Spleen (tissue), 7 donors: Measurements from ENCODE around the gene TENM3.

Experiments
- POLR2A ChIP-seq, 3 donors: fragments of 450-650 bp; IDR thresholded peaks; one replicate each; pipeline ENCODE4 v1.5.1; 2017; ENCODE audit warnings: antibody characterized with exemption in 3 of 3, mild to moderate bottlenecking in 1 of 3
- POLR2AphosphoS5 ChIP-seq, 3 donors: sonication (generic); formaldehyde crosslinking; IDR thresholded peaks; one replicate each; pipeline ENCODE4 v1.5.1; 2017; ENCODE audit warnings: antibody characterized with exemption in 3 of 3
- TF ChIP-seq, protein P1 (sequence below), 11 experiments: fragments of 200-600 bp in 7 of 11; fragments of 450-650 bp in 4 of 11; sonication (generic) in 4 of 11; IDR thresholded peaks in 8 of 11; conservative IDR thresholded peaks in 3 of 11; 1 replicate in 7 of 11; 2 replicates in 4 of 11; pipeline versions ENCODE4 v1.4.0 to v1.8.0; 2016 to 2021; ENCODE audit warnings: antibody characterized with exemption in 11 of 11, inconsistent platforms in 4 of 11, mild to moderate bottlenecking in 1 of 11
- donor health status: DM: no; HTN: no; CAD: no; lungs with moderate emphysema.
- donor health status: DM: no; HTN: no; CAD: no.
- donor health status: DM: no; HTN: no; CAD: no.

DNA sequence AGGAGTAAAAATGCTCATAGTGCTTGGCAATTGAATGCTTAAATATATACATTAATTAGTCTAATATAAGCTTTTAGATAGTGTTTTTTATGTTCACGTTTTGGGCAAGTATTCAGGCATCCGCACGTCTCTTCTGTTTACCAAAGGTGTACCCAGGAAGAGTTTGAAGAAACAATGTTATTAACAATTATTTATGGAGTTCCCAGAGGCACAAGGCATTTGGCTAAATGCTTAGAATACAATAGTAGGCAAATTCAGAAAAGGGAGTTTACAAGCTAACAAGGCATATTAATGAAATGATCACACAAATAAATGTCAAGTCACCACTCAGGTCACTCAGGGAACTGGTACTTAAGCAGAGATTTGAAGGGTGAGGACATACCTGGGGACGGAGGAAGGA lies 294.8 kb downstream of the TENM3 start:
- no peak for TF ChIP-seq POLR2A (IDR thresholded peaks at IDR 0.05)
- TF ChIP-seq, protein P1, sequence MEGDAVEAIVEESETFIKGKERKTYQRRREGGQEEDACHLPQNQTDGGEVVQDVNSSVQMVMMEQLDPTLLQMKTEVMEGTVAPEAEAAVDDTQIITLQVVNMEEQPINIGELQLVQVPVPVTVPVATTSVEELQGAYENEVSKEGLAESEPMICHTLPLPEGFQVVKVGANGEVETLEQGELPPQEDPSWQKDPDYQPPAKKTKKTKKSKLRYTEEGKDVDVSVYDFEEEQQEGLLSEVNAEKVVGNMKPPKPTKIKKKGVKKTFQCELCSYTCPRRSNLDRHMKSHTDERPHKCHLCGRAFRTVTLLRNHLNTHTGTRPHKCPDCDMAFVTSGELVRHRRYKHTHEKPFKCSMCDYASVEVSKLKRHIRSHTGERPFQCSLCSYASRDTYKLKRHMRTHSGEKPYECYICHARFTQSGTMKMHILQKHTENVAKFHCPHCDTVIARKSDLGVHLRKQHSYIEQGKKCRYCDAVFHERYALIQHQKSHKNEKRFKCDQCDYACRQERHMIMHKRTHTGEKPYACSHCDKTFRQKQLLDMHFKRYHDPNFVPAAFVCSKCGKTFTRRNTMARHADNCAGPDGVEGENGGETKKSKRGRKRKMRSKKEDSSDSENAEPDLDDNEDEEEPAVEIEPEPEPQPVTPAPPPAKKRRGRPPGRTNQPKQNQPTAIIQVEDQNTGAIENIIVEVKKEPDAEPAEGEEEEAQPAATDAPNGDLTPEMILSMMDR (IDR thresholded peaks at IDR 0.05 in 8 of 11, conservative IDR thresholded peaks at IDR 0.05 in 3 of 11) = no peak
- no peak for TF ChIP-seq POLR2AphosphoS5 (IDR thresholded peaks at IDR 0.05)
